IPS-NIHi11 (cell line): Measurements from ENCODE around the gene KIAA0319L.

Experiments used
- DNase-seq: peaks from one replicate; pipeline ENCODE4 v3.0.0; 2012; ENCODE audit warnings: mixed read lengths, low spot score

Gene KIAA0319L

DNA sequence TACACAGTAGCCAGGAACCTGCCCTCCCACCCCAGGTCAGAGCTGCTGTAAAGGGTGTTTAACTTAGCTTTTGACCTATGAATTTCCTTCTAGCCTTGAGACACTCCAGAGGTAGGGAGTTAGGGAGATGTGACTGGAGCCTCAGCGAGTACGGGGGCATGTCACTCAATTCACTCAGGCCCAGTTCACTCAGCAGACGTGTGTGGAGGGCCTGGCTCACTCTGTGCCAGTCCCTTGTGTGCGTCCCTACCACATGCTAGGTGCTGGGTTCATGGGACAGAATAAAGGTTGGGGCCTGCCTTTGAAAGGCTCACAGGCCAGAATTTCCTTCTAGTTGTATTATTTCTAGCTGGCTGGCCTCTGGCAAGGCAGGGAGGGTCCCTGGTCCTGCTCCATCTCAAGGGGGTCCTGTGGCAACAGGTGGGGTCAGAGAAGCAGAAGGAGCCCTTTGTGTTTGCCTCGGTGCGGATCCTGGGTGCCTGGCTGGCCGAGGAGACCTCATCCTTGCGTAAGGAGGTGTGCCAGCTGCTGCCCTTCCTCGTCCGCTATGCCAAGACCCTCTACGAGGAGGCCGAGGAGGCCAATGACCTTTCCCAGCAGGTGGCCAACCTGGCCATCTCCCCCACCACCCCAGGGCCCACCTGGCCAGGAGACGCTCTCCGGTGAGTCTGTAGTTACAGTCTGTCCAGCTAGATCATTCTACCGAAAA is 4.9 kb upstream of the KIAA0319L start:
- DNase-seq = no peak

DNA sequence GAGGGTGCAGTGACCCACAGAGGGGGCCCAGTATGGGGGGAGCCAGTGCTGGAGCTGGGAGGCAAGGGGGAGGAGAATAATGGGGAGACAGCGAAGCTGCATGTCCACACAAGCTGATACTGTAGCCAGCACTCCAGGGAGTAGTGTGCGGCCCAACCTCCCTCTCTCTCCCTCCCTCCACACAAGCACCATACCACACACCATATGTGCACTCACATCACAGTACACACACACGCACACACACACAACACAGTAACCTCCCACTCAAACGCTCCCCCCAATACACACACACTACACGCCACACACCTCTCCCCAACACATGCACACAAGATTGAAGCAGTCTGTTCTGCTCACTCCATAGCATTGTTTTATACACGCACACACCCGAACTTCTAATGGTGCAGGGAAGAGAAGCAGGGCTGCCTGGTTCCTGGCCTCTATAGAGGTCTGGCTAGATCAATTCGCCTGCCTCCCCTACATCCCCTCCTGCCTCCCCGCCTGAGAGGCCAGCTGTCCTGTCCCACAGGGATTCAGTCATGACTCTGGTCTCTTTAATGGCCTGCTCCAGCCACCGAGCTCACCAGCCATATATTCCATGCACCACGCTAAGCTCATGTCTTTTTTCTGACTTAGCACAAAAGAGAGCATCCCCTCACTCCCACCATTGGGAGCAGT is 4.2 kb upstream of the KIAA0319L start:
- DNase-seq = no peak

DNA sequence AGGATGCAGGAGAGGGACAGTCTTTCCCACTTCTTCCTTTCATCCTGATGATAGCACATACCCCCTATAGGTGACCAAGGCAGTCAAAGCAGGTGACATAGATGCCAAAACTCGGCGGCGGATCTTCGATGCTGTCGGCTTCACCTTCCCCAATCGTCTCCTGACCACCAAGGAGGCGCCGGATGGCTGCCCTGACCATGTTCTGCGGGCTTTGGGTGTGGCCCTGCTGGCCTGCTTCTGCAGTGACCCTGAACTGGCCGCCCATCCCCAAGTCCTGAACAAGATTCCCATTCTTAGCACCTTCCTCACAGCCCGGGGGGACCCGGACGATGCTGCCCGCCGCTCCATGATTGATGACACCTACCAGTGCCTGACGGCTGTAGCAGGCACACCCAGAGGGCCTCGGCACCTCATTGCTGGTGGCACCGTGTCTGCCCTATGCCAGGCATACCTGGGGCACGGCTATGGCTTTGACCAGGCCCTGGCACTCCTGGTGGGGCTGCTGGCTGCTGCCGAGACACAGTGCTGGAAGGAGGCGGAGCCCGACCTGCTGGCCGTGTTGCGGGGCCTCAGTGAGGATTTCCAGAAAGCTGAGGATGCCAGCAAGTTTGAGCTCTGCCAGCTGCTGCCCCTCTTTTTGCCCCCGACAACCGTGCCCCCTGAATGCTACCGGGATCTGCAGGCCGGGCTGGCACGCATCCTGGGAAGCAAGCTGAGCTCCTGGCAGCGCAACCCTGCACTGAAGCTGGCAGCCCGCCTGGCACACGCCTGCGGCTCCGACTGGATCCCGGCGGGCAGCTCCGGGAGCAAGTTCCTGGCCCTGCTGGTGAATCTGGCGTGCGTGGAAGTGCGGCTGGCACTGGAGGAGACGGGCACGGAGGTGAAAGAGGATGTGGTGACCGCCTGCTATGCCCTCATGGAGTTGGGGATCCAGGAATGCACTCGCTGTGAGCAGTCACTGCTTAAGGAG is 3.3 kb upstream of the KIAA0319L start:
- DNase-seq = no peak

- no peak for DNase-seq
Observed at GRCh38 chr1:35559317-35559944, 2.2 kb upstream of the KIAA0319L start.

GRCh38 chr1:35558374-35559316 is 1.4 kb upstream of the KIAA0319L start:
- peak; percentile 31 for DNase-seq

DNA sequence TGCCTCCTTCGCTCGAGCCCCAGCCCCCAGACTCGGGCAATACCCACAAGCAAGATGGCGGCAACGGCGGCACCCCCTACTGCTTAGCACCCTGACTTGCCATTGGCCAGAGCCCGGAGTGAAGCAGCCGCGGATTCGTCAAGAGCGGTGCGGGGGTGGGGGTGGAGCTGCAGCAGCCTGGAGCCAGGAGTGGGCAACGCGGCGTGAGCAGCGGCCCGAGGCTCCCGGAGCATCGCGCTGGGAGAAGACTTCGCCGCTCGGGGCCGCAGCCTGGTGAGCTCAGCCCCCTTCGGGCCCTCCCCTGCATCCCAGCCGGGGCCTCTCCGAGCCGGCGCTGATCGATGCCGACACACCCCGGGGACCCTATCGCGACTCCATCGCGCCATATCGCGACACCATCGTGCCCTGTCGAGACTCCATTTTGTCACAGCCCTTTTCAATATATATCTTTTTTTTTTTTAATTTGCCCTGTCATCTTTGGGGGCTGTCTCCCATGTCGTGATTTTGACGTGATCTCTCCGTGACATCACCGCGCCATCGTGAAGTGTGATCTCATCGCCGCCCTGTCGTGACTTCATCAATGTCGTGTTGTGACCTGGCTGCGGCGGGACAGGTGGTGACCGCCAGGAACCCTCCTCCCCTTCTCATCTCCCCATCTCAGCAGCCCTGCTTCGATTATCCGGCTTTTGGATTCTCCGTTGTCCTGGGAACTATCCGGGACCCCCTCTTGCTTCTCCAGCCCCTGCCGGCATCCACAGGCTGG is 589 bp upstream of the KIAA0319L start, which contains the start of gene NCDN:
NCDN (plus strand) TSS at position 189 of the 763 bp plus-strand sequence; CDS start at position 581, 392 bp downstream.
- DNase-seq = peak; percentile 94

- DNase-seq = no peak
Observed at GRCh38 chr1:35556484-35557117, 602 bp downstream of the KIAA0319L start.

DNA sequence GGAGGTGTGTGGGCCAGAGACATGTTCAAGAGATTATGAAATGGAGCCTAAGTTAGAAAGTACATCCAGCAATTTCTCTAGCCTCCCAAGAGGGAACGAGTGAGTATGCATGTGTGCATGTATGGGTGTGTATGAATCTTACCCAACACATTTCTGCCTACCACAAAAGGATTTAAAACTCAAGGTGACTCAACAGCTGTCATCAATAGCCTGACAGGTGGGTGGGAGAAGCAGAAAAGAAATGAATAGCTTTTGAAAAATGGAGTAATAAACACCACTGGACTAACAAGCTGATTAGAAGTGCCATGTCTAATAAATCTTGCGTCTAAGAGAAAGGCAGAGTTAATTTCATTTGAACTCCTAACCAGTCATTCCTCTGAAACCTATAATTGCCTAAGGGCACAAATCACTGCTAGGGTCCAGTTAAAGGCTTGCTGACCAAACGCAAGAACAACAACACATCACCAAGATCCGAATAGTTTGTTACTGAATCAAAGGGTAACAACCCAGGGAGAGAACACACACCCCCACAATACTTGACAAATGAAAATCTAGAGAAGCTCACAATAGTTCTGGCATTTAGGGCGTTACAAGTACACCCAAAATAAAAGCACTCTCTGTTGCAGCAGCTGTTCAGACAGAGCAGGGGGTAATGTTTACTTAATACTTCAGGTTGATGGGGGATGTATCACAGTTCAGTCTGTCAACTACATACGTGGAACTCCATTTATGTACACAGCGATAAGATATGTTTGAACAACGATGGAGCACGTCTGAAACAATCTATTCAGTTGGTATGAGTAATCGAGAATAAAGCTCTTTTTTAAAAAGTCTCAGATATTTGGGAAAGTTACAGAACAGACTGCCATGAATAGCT is 1.4 kb downstream of the KIAA0319L start:
- no peak for DNase-seq

GRCh38 chr1:35555212-35555584 is 2.0 kb downstream of the KIAA0319L start:
- no peak for DNase-seq

- DNase-seq = peak; percentile 57
Observed at GRCh38 chr1:35554266-35555211, 2.7 kb downstream of the KIAA0319L start.

DNA sequence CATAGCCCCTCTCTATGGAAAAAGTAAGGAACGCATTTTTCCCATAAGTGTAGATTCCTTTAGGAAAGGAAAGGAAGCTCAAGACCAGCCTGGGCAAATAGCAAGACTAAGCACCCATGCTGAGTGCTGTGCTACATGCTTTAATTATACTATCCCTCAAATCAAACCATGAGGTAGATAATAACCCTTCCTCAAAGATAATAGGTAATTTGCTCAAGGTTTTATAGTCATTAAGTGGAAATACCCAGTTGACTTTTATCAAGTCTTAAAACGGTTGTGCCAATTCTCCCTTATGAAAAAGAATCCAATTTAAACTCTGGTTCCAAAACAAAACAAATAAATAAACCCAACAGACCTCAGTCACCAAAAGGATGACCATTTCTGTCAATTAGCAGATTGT is 3.4 kb downstream of the KIAA0319L start:
- DNase-seq = no peak

- no peak for DNase-seq
Observed at GRCh38 chr1:35546614-35547013, 10.6 kb downstream of the KIAA0319L start.

DNA sequence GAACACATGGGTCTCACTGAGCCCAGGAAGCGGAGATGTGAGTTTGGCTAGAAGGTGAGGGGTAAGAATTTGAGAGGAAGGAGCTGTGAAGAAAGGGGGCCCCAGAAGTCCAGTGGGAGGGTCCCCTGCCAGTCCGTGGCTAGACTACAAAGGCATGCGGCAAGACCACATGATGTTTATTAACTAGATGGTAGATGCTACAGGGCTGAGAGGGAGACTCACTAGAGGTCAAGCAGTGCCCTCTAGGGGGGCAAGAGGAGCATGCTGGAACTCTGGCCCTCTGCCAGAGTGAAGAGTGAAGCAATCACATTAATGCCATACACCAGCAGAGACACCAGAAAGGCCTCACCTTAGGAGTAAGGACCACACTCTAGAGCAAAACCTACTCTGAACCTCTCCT is 12.2 kb downstream of the KIAA0319L start:
- DNase-seq = peak; percentile 73

GRCh38 chr1:35539824-35540261 is 17.4 kb downstream of the KIAA0319L start:
- DNase-seq = peak; percentile 3

DNA sequence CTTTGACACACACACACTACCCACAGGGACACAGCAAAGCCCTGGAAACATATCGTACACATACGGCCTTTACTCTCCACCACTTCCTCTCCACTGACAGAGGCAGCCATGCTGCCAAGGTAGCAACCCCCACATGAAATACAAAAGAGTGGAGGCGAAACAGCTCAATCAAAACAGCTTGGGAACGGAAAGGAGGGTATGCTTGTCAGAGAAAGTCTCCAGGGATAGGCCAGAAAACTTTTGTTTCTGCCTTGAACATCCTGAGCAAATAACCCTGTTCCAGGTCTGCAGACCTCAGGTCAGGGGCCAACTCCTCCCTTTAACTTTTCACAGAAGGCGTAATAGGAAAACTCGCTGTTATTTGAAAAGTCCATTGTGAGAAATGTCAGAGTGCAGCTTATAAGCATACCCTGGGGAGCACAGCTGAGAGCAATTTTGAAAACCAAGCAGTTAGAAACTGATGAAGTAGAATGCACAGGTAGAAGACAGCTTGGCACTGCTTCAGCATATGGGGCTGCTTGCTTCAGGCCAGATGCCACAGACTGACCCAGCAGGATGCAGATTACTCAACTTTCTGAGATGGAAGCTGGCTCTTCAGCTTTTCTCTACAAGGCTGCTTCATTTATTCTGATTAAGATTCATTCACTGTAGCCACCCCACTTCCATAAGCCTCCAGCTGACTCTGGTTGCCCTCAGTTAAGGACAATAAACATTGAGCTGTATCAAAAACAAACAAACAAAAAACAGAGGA is 18.0 kb downstream of the KIAA0319L start:
- no peak for DNase-seq

GRCh38 chr1:35537806-35538205 is 19.4 kb downstream of the KIAA0319L start:
- no peak for DNase-seq
